SJCRH30 (cell line): ENCODE data around the gene ZBTB48. TPM values are rescaled to one million over a fixed set of nuclear protein-coding genes. Genes with fewer than 3 reads are reported as not detected.

ENCODE experiments used
- DNase-seq, 2 experiments: peaks; one replicate each; pipeline ENCODE4 v3.0.0-alpha.2; 2015 to 2020
- H3K27ac ChIP-seq: fragments of 250-450 bp; sonication (Bioruptor Pico); 2 replicates; pipeline ENCODE4 v1.5.1; 2020; ENCODE audit warnings: mild to moderate bottlenecking, moderate library complexity
- H3K27me3 ChIP-seq: fragments of 250-450 bp; sonication (Bioruptor Pico); 2 replicates; pipeline ENCODE4 v1.5.1; 2020; ENCODE audit warnings: mild to moderate bottlenecking, moderate library complexity
- H3K36me3 ChIP-seq: fragments of 250-450 bp; sonication (Bioruptor Pico); 2 replicates; pipeline ENCODE4 v1.5.1; 2020; ENCODE audit warnings: mild to moderate bottlenecking, moderate library complexity
- H3K4me1 ChIP-seq: fragments of 250-450 bp; sonication (Bioruptor Pico); 2 replicates; pipeline ENCODE4 v1.5.1; 2020; ENCODE audit warnings: mild to moderate bottlenecking, moderate library complexity
- H3K4me3 ChIP-seq: fragments of 250-450 bp; sonication (Bioruptor Pico); 2 replicates; pipeline ENCODE4 v1.5.1; 2020; ENCODE audit warnings: mild to moderate bottlenecking, moderate library complexity
- H3K9me3 ChIP-seq: fragments of 250-450 bp; sonication (Bioruptor Pico); replicated peaks from 2 replicates; pipeline ENCODE4 v1.5.1; 2020; ENCODE audit warnings: mild to moderate bottlenecking, moderate library complexity
- total RNA-seq: library from RNA; depleted of rRNA; stranded (reverse); fragments of >200 nt; shearing (Covaris generic); gene quantifications from 2 replicates; pipeline ENCODE4 v1.2.3, GENCODE V29; 2014

Gene ZBTB48
- total RNA-seq, 1 experiment from 2014 or later: 25.2 TPM

GRCh38 chr1:6581561-6582305 lies 1.9 kb downstream of the ZBTB48 start:
- no peaks in the 10 kb centered on the region for H3K27me3 ChIP-seq
- DNase-seq: no peak
- no peaks in the 10 kb centered on the region for H3K9me3 ChIP-seq
- H3K4me3 ChIP-seq: no peak overlapping the region
- H3K27ac ChIP-seq: no peak overlapping the region
- peaks cover 13% of the 10 kb centered on the region; the same call in 1 of the 2 replicates for H3K4me1 ChIP-seq
- no peaks in the 10 kb centered on the region for H3K36me3 ChIP-seq

- no peak overlapping the region for H3K4me3 ChIP-seq
- peaks cover 13% of the 10 kb centered on the region; the same call in 1 of the 2 replicates for H3K4me1 ChIP-seq
- no peaks in the 10 kb centered on the region for H3K27me3 ChIP-seq
- H3K36me3 ChIP-seq: no peaks in the 10 kb centered on the region
- no peaks in the 10 kb centered on the region for H3K9me3 ChIP-seq
- DNase-seq: no peak
- no peak overlapping the region for H3K27ac ChIP-seq
Observed at GRCh38 chr1:6582370-6582769, 2.6 kb downstream of the ZBTB48 start.

GRCh38 chr1:6584126-6585080 lies 4.6 kb downstream of the ZBTB48 start:
- H3K27ac ChIP-seq: no peak overlapping the region
- peaks cover 9% of the 10 kb centered on the region; the same call in 1 of the 2 replicates for H3K4me1 ChIP-seq
- peaks cover 9% of the 10 kb centered on the region; the same call in 1 of the 2 replicates for H3K36me3 ChIP-seq
- DNase-seq: no peak
- H3K9me3 ChIP-seq: no peaks in the 10 kb centered on the region
- H3K27me3 ChIP-seq: no peaks in the 10 kb centered on the region
- H3K4me3 ChIP-seq: no peak overlapping the region

DNA sequence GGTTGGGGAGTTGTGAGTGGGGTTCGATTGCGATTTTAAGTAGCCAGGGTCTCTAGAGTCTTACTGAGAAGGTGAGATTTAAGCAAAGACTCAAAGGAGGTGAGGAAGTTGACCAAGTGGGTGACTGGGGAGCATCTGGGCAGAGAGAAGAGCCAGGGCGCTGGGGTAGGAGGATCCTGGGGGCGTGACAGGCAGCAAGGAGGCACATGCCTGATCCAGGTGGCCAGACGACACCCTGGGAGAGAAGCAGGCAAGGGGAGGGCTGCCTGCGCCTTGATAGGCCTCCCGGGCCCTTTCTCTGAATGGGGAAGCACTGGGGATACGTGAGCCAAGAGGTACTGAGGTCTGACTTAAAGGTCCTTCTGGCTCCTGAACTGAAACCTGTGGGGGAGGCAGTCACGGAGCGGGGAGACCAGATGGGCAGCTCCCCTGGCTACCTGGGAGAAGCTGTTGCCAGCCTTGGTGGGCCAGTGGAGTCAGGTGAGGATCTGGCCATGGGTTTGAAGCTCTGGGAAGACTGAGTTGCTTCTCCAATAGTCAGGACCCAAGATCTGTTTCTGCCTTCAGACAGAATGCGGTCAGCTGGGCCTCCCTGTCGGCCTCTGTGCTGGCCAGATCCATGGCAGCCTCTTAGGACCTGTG lies 5.4 kb downstream of the ZBTB48 start:
- H3K4me1 ChIP-seq: peaks cover 8% of the 10 kb centered on the region; the same call in 1 of the 2 replicates
- no peak for DNase-seq
- no peak overlapping the region for H3K4me3 ChIP-seq
- H3K27me3 ChIP-seq: no peaks in the 10 kb centered on the region
- H3K36me3 ChIP-seq: peaks cover 16% of the 10 kb centered on the region
- H3K9me3 ChIP-seq: no peaks in the 10 kb centered on the region
- H3K27ac ChIP-seq: no peak overlapping the region

DNA sequence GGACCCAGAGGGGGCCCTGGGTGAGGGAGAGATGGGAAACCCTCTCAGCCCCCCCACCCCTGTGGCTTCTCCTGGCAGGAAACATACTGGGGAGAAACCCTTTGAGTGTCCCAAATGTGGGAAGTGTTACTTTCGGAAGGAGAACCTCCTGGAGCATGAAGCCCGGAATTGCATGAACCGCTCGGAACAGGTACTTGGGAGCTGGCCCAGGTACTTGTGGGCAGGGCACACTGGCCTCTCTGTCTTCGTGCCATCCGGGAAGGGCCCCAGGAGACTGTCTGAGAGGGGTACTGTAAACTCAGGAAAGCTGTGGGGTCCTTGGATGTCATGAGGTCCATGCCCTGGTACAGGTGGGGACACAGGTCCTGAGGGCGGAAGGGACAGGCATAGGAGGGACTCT lies 6.0 kb downstream of the ZBTB48 start:
- Histone ChIP-seq H3K36me3 (peaks cover 22% of the 10 kb centered on the region), H3K27me3 (no peaks in the 10 kb centered on the region), H3K9me3 (no peaks in the 10 kb centered on the region), H3K27ac (no peak overlapping the region), H3K4me3 (no peak overlapping the region), H3K4me1 (peaks cover 4% of the 10 kb centered on the region; the same call in 1 of the 2 replicates)
- DNase-seq: no peak

DNA sequence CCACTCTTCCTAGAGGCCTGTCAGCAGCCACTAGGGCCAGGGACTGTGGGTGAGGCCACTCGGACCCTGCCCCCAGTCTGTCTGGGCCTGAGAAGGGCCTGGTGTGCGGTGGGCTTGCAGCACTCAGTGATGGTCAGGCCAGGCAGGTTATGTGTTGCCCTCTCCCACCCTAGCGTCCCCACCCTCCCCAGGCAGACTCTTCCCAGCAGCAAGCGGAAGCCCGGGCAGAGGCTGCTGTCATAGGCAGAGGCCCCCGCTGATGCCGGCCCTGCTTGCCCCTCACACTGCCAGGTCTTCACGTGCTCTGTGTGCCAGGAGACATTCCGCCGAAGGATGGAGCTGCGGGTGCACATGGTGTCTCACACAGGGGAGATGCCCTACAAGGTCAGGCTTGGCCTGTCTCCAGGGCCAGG lies 6.6 kb downstream of the ZBTB48 start:
- Histone ChIP-seq H3K36me3 (peaks cover 23% of the 10 kb centered on the region), H3K9me3 (no peaks in the 10 kb centered on the region)

GRCh38 chr1:6587261-6588005 lies 7.6 kb downstream of the ZBTB48 start:
- peaks cover 28% of the 10 kb centered on the region for H3K36me3 ChIP-seq
- no peaks in the 10 kb centered on the region for H3K9me3 ChIP-seq
- no peak overlapping the region for H3K27ac ChIP-seq
- no peak overlapping the region for H3K4me3 ChIP-seq
- H3K4me1 ChIP-seq: no peaks in the 10 kb centered on the region
- no peaks in the 10 kb centered on the region for H3K27me3 ChIP-seq
- DNase-seq: no peak

More for the DNA sequence above, 6.6 kb downstream of the ZBTB48 start:
- Histone ChIP-seq H3K4me3 (no peak overlapping the region), H3K4me1 (no peaks in the 10 kb centered on the region), H3K27me3 (no peaks in the 10 kb centered on the region), H3K27ac (no peak overlapping the region)
- no peak for DNase-seq

- H3K27me3 ChIP-seq: no peaks in the 10 kb centered on the region
- no peak overlapping the region for H3K4me3 ChIP-seq
- no peaks in the 10 kb centered on the region for H3K4me1 ChIP-seq
- DNase-seq: no peak
- peaks cover 36% of the 10 kb centered on the region for H3K36me3 ChIP-seq
- no peaks in the 10 kb centered on the region for H3K9me3 ChIP-seq
- H3K27ac ChIP-seq: no peak overlapping the region
Observed at GRCh38 chr1:6588128-6588892, 8.5 kb downstream of the ZBTB48 start.

GRCh38 chr1:6588893-6589520 lies 9.2 kb downstream of the ZBTB48 start:
- Histone ChIP-seq H3K9me3 (no peaks in the 10 kb centered on the region), H3K4me3 (no peak overlapping the region), H3K4me1 (no peaks in the 10 kb centered on the region), H3K27ac (no peak overlapping the region), H3K36me3 (peaks cover 42% of the 10 kb centered on the region), H3K27me3 (no peaks in the 10 kb centered on the region)
- DNase-seq: peak in 1 of 2 experiments; percentile 49

- Histone ChIP-seq H3K27ac (no peak overlapping the region), H3K4me3 (no peak overlapping the region), H3K36me3 (peaks cover 52% of the 10 kb centered on the region), H3K27me3 (no peaks in the 10 kb centered on the region), H3K4me1 (no peaks in the 10 kb centered on the region), H3K9me3 (no peaks in the 10 kb centered on the region)
- no peak for DNase-seq
Observed at GRCh38 chr1:6590046-6590445, 10.3 kb downstream of the ZBTB48 start.

DNA sequence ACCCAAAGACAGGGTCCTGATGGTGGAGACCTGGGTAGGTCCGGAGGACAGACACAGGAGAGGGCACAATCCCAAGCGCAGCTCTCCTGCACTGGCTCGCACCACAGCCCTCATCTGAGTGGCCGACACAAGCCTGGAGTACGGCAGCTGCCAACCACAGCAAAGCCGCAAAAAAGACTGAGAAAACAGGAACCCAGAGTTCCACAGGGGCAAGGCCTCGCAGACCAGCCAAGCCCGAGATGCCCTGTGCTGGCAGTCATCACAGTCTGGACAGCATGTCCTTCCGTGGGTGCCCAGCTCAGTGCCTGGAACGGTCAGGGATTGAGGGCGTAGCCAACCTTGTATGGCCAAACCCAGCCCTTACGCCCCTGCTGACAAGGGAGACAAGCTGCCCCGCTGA lies 11.4 kb downstream of the ZBTB48 start:
- Histone ChIP-seq H3K9me3 (no peaks in the 10 kb centered on the region), H3K4me1 (no peaks in the 10 kb centered on the region), H3K4me3 (no peak overlapping the region), H3K36me3 (peaks cover 63% of the 10 kb centered on the region), H3K27ac (no peak overlapping the region), H3K27me3 (no peaks in the 10 kb centered on the region)
- no peak for DNase-seq

GRCh38 chr1:6591644-6592043 lies 11.8 kb downstream of the ZBTB48 start:
- Histone ChIP-seq H3K27ac (no peak overlapping the region), H3K36me3 (peaks cover 67% of the 10 kb centered on the region), H3K4me3 (no peak overlapping the region), H3K9me3 (no peaks in the 10 kb centered on the region), H3K27me3 (no peaks in the 10 kb centered on the region), H3K4me1 (no peaks in the 10 kb centered on the region)
- no peak for DNase-seq

- no peak for DNase-seq
- Histone ChIP-seq H3K4me1 (no peaks in the 10 kb centered on the region), H3K36me3 (peaks cover 75% of the 10 kb centered on the region)
Observed at GRCh38 chr1:6592441-6592840, 12.6 kb downstream of the ZBTB48 start.

More at GRCh38 chr1:6592441-6592840, 12.6 kb downstream of the ZBTB48 start:
- H3K4me3 ChIP-seq: no peak overlapping the region
- H3K9me3 ChIP-seq: no peaks in the 10 kb centered on the region
- H3K27me3 ChIP-seq: no peaks in the 10 kb centered on the region
- H3K27ac ChIP-seq: no peak overlapping the region
